HCT116 (cell line): ENCODE data around the gene DCTN2. TPM values are rescaled to one million over a fixed set of nuclear protein-coding genes. Genes with fewer than 3 reads are reported as not detected.

Experiments
- ATAC-seq: fragments of 200-7000 bp; cut with Tn5 transposase; 2 replicates; pipeline ENCODE4 v1.9.1; 2020; ENCODE audit warnings: mild to moderate bottlenecking, moderate library complexity
- BruUV-seq: library from RNA; stranded (reverse); fragments of 400-500 nt; replicated peaks from 2 replicates; lab custom pipeline; 2021; lab: Mats Ljungman, UMichigan
- CTCF ChIA-PET: fragments of 300-600 bp; sonication (Branson Sonifier 250); formaldehyde crosslinking; loops from one replicate; lab custom pipeline; 2021; ENCODE audit warnings: antibody characterized with exemption; lab: Charles Lee
- POLR2A ChIA-PET: fragments of 300-600, 350-600 bp; sonication (Branson Sonifier 250); formaldehyde crosslinking; loops from one replicate; lab custom pipeline; 2021; ENCODE audit warnings: antibody characterized with exemption; lab: Charles Lee
- RAD21 ChIA-PET, 2 experiments: fragments of 300-600 bp; sonication (Branson Sonifier 250); formaldehyde crosslinking; loops; one replicate each; lab custom pipeline; 2023; ENCODE audit warnings: low total read pairs in 2 of 2; ENCODE audit not compliant: uncharacterized antibody in 2 of 2, unreplicated experiment in 2 of 2, low non-redundant PET in 1 of 2; lab: Charles Lee
- DNase-seq: peaks from one replicate; pipeline ENCODE4 v3.0.0-alpha.2; 2010; ENCODE audit warnings: low read depth, low spot score
- H2AFZ ChIP-seq: fragments of 200-600 bp; shearing (Covaris generic), sonication (generic); 2 replicates; pipeline ENCODE4 v1.6.1; 2017; ENCODE audit warnings: low read depth, mixed run types, mixed read lengths, antibody characterized with exemption, low read length; ENCODE audit not compliant: poor library complexity, severe bottlenecking
- H3K27ac ChIP-seq: 2 replicates; pipeline ENCODE4 v1.5.1; 2012; ENCODE audit warnings: low read depth, low read length
- H3K27me3 ChIP-seq: fragments of 200-600 bp; sonication (generic); 2 replicates; pipeline ENCODE4 v1.6.1; 2016; ENCODE audit warnings: mixed run types, low read length, mixed read lengths; ENCODE audit not compliant: insufficient read depth
- H3K36me3 ChIP-seq, 2 experiments: fragments of 200-500 bp in 1 of 2; fragments of 200-600 bp in 1 of 2; sonication (Bioruptor generic) in 1 of 2; sonication (generic) in 1 of 2; 2 replicates each; pipeline versions ENCODE4 v1.5.1 to v1.6.1; 2014 to 2016; ENCODE audit warnings: low read length in 2 of 2, inconsistent platforms in 1 of 2, mixed read lengths in 1 of 2, mixed run types in 1 of 2; ENCODE audit not compliant: insufficient read depth in 2 of 2, control insufficient read depth in 1 of 2
- H3K4me1 ChIP-seq, 2 experiments: fragments of 200-600 bp in 1 of 2; sonication (generic) in 1 of 2; 2 replicates each; pipeline versions ENCODE4 v1.5.1 to v1.6.1; 2012 to 2017; ENCODE audit warnings: low read length in 2 of 2, inconsistent platforms in 1 of 2, mild to moderate bottlenecking in 1 of 2, mixed read lengths in 1 of 2, mixed run types in 1 of 2, moderate library complexity in 1 of 2; ENCODE audit not compliant: insufficient read depth in 2 of 2, control insufficient read depth in 1 of 2
- H3K4me2 ChIP-seq: fragments of 200-600 bp; sonication (generic); 2 replicates; pipeline ENCODE4 v1.6.1; 2017; ENCODE audit warnings: mixed run types, low read length, mixed read lengths
- H3K4me3 ChIP-seq, 2 experiments: fragments of 200-600 bp in 1 of 2; sonication (generic) in 1 of 2; replicated peaks in 1 of 2; 2 replicates each; pipeline ENCODE4 v1.5.1; 2011 to 2016; ENCODE audit warnings: low read length in 2 of 2, control low read depth in 1 of 2, low read depth in 1 of 2, mild to moderate bottlenecking in 1 of 2, mixed read lengths in 1 of 2, mixed run types in 1 of 2
- H3K79me2 ChIP-seq: fragments of 200-600 bp; sonication (generic); 2 replicates; pipeline ENCODE4 v1.6.1; 2017; ENCODE audit warnings: mild to moderate bottlenecking, mixed run types, low read length, moderate library complexity, mixed read lengths; ENCODE audit not compliant: insufficient read depth
- H3K9ac ChIP-seq: fragments of 200-600 bp; sonication (generic); 2 replicates; pipeline ENCODE4 v1.6.1; 2016; ENCODE audit warnings: low read length, mixed read lengths
- H3K9me2 ChIP-seq: fragments of 200-600 bp; sonication (generic), shearing (Covaris generic); 2 replicates; pipeline ENCODE4 v1.6.1; 2017; ENCODE audit warnings: mixed run types, mild to moderate bottlenecking, moderate library complexity; ENCODE audit not compliant: insufficient read depth
- H3K9me3 ChIP-seq, 2 experiments: fragments of 200-500 bp in 1 of 2; fragments of 200-600 bp in 1 of 2; sonication (Bioruptor generic) in 1 of 2; sonication (generic) in 1 of 2; 2 replicates each; pipeline ENCODE4 v1.6.1; 2014 to 2017; ENCODE audit warnings: low read length in 2 of 2, mixed read lengths in 2 of 2, inconsistent platforms in 1 of 2, low read depth in 1 of 2, mild to moderate bottlenecking in 1 of 2, mixed run types in 1 of 2, moderate library complexity in 1 of 2; ENCODE audit not compliant: control insufficient read depth in 1 of 2, insufficient read depth in 1 of 2
- H4K20me1 ChIP-seq: fragments of 200-600 bp; sonication (generic), shearing (Covaris generic); 2 replicates; pipeline ENCODE4 v1.6.1; 2017; ENCODE audit warnings: mixed run types, mild to moderate bottlenecking, moderate library complexity; ENCODE audit not compliant: insufficient read depth
- CEBPB ChIP-seq: IDR thresholded peaks from 2 replicates; pipeline ENCODE4 v1.6.1; 2012; ENCODE audit warnings: low read depth
- CTCF ChIP-seq, 3 experiments: fragments of 200-600 bp in 1 of 3; sonication (generic) in 1 of 3; IDR thresholded peaks in 2 of 3; conservative IDR thresholded peaks in 1 of 3; 2 replicates each; pipeline ENCODE4 v1.5.1; 2012 to 2017; ENCODE audit warnings: low read depth in 2 of 3, low read length in 2 of 3, antibody characterized with exemption in 1 of 3, borderline replicate concordance in 1 of 3, control low read depth in 1 of 3, mild to moderate bottlenecking in 1 of 3, mixed read lengths in 1 of 3, mixed run types in 1 of 3, moderate library complexity in 1 of 3; ENCODE audit not compliant: insufficient read depth in 1 of 3
- EGR1 ChIP-seq: IDR thresholded peaks from 2 replicates; pipeline ENCODE4 v1.6.1; 2012; ENCODE audit warnings: low read depth
- JUND ChIP-seq: IDR thresholded peaks from 2 replicates; pipeline ENCODE4 v1.6.1; 2012
- POLR2AphosphoS5 ChIP-seq: IDR thresholded peaks from 2 replicates; pipeline ENCODE4 v1.6.1; 2011; ENCODE audit warnings: mild to moderate bottlenecking, low read depth, low read length, moderate library complexity
- REST ChIP-seq: IDR thresholded peaks from 2 replicates; pipeline ENCODE4 v1.6.1; 2012; ENCODE audit warnings: low read depth
- SRF ChIP-seq: IDR thresholded peaks from 2 replicates; pipeline ENCODE4 v1.6.1; 2012; ENCODE audit warnings: low read depth
- ZBTB33 ChIP-seq: IDR thresholded peaks from 2 replicates; pipeline ENCODE4 v1.6.1; 2011; ENCODE audit warnings: mild to moderate bottlenecking, low read length, moderate library complexity; ENCODE audit not compliant: insufficient replicate concordance; ENCODE audit errors: extremely low read depth
- ZFX ChIP-seq: fragments of 450-650 bp; IDR thresholded peaks from 2 replicates; pipeline ENCODE4 v1.6.1; 2017
- intact Hi-C: fragments of 100-400 bp; cut with micrococcal nuclease; formaldehyde crosslinking; loops from 2 replicates; pipeline ENCODE4 v1.10.0; 2022
- total RNA-seq: library from RNA; stranded (reverse); gene quantifications from one replicate; pipeline ENCODE4 v1.2.1, GENCODE V29; 2021; ENCODE audit not compliant: unreplicated experiment

The DCTN2 gene
- total RNA-seq, 1 experiment from 2014 or later: 95.9 TPM

- ChIA-PET CTCF (interaction anchor here (2.6 kb wide), 1 partner anchor 13 kb away, joined by 12 read pairs; no protein-coding TSS in a partner anchor), RAD21 (no interaction called here), POLR2A (no interaction called here)
- H3K79me2 ChIP-seq: no peaks in the 10 kb centered on the region
- H3K27me3 ChIP-seq: no peaks in the 10 kb centered on the region
- H3K27ac ChIP-seq: no peak overlapping the region
- TF ChIP-seq REST (no peak), CEBPB (no peak), JUND (no peak), SRF (no peak), ZFX (no peak)
- no peak overlapping the region for H3K4me2 ChIP-seq
- H2AFZ ChIP-seq: no peak overlapping the region
- no peak overlapping the region for H3K4me3 ChIP-seq
- ATAC-seq (no peak), DNase-seq (no peak)
- no peaks in the 10 kb centered on the region for H3K9me3 ChIP-seq
- no peaks in the 10 kb centered on the region for H3K4me1 ChIP-seq
- H4K20me1 ChIP-seq: no peaks in the 10 kb centered on the region
- H3K9ac ChIP-seq: no peak overlapping the region
- H3K9me2 ChIP-seq: no peaks in the 10 kb centered on the region
- intact Hi-C loops: no loop called here
- H3K36me3 ChIP-seq: peaks cover 0 to 6% of the 10 kb centered on the region in 2 experiments; a peak in 2 of 4 replicates
- BruUV-seq: no TSS peak
Measured at GRCh38 chr12:57569858-57570257, 22.9 kb upstream of the DCTN2 start.

- Histone ChIP-seq H3K4me1 (no peaks in the 10 kb centered on the region), H3K27ac (no peak overlapping the region), H3K9me3 (no peaks in the 10 kb centered on the region), H3K4me3 (no peak overlapping the region), H4K20me1 (no peaks in the 10 kb centered on the region), H3K79me2 (no peaks in the 10 kb centered on the region), H3K9me2 (no peaks in the 10 kb centered on the region), H3K4me2 (no peak overlapping the region), H3K36me3 (peaks cover 0 to 6% of the 10 kb centered on the region in 2 experiments; a peak in 2 of 4 replicates), H2AFZ (no peak overlapping the region), H3K9ac (no peak overlapping the region), H3K27me3 (no peaks in the 10 kb centered on the region)
- CTCF ChIA-PET: no interaction called here
- DNase-seq: no peak
- POLR2A ChIA-PET: no interaction called here
- RAD21 ChIA-PET: no interaction called here
- intact Hi-C loops: no loop called here
- no peak for ATAC-seq
- BruUV-seq: no TSS peak
- TF ChIP-seq POLR2AphosphoS5: no peak
- no peak for TF ChIP-seq EGR1
- TF ChIP-seq CTCF (IDR thresholded peaks at IDR 0.05 in 2 of 3, conservative IDR thresholded peaks at IDR 0.05 in 1 of 3; ENCODE audit: borderline replicate concordance in 1 of 3, insufficient read depth in 1 of 3, low read depth in 2 of 3, low read length in 2 of 3): no peak
- no peak for TF ChIP-seq ZBTB33
- no peak for TF ChIP-seq ZFX
Measured at GRCh38 chr12:57568838-57569237, 21.8 kb upstream of the DCTN2 start.
